SU-DHL-6 (cell line): ENCODE data around the gene MSH4.
"Not testable (repeated sequence)": the region's sequence is repeated elsewhere in the genome, so short reads cannot be mapped to it uniquely, and the experiment has no call there.

Experiments used
- H2AFZ ChIP-seq: fragments of 200-600 bp; sonication (generic); 2 replicates; pipeline ENCODE4 v1.6.1; 2014; ENCODE audit warnings: low read depth, mild to moderate bottlenecking, moderate library complexity, mixed read lengths, antibody characterized with exemption, low read length; ENCODE audit not compliant: severe bottlenecking
- H3F3A ChIP-seq: fragments of 200-600 bp; shearing (Covaris generic); 2 replicates; pipeline ENCODE4 v1.6.0; 2016; ENCODE audit warnings: antibody characterized with exemption, mild to moderate bottlenecking; ENCODE audit not compliant: insufficient read depth
- H3K27ac ChIP-seq: fragments of 200-600 bp; sonication (generic); 2 replicates; pipeline ENCODE4 v1.5.1; 2016; ENCODE audit warnings: low read depth, mild to moderate bottlenecking, low read length, moderate library complexity, mixed read lengths
- H3K27me3 ChIP-seq: fragments of 200-600 bp; sonication (generic), shearing (Covaris generic); 2 replicates; pipeline ENCODE4 v1.6.0; 2014; ENCODE audit warnings: mild to moderate bottlenecking, low read length
- H3K36me3 ChIP-seq: fragments of 200-600 bp; sonication (generic); 2 replicates; pipeline ENCODE4 v1.6.1; 2014; ENCODE audit warnings: mild to moderate bottlenecking, low read length, mixed read lengths
- H3K4me2 ChIP-seq: fragments of 300-600, 200-600 bp; shearing (Covaris generic), sonication (generic); 2 replicates; pipeline ENCODE4 v1.6.0; 2014; ENCODE audit warnings: low read length, low read depth, mild to moderate bottlenecking; ENCODE audit not compliant: poor library complexity, severe bottlenecking
- H3K4me3 ChIP-seq: fragments of 200-600 bp; sonication (generic); 2 replicates; pipeline ENCODE4 v1.5.1; 2014; ENCODE audit warnings: antibody characterized with exemption, low read length, mild to moderate bottlenecking, mixed read lengths; ENCODE audit not compliant: insufficient read depth, poor library complexity, severe bottlenecking
- H3K79me2 ChIP-seq: fragments of 200-600 bp; sonication (generic); 2 replicates; pipeline ENCODE4 v1.6.1; 2014; ENCODE audit warnings: mild to moderate bottlenecking, low read length, moderate library complexity; ENCODE audit not compliant: insufficient read depth
- H3K9ac ChIP-seq: fragments of 200-600 bp; sonication (generic); 2 replicates; pipeline ENCODE4 v1.7.0; 2014; ENCODE audit warnings: mild to moderate bottlenecking, low read length
- H3K9me2 ChIP-seq: fragments of 200-600 bp; sonication (generic); replicated peaks from 2 replicates; pipeline ENCODE4 v1.6.1; 2014; ENCODE audit warnings: low read length; ENCODE audit not compliant: insufficient read depth
- H3K9me3 ChIP-seq: fragments of 200-600 bp; sonication (generic); 2 replicates; pipeline ENCODE4 v1.6.1; 2014; ENCODE audit warnings: low read length, mixed read lengths; ENCODE audit not compliant: insufficient read depth
- H4K20me1 ChIP-seq: fragments of 200-600 bp; sonication (generic); 2 replicates; pipeline ENCODE4 v1.6.1; 2014; ENCODE audit warnings: low read depth, mild to moderate bottlenecking, antibody characterized with exemption, low read length, moderate library complexity, mixed read lengths
- EZH2phosphoT487 ChIP-seq: fragments of 200-600 bp; sonication (generic), shearing (Covaris generic); conservative IDR thresholded peaks from 2 replicates; pipeline ENCODE4 v1.6.1; 2018; ENCODE audit warnings: mild to moderate bottlenecking, antibody characterized with exemption, low read length, moderate library complexity, mixed read lengths
- TF ChIP-seq, protein P1 (sequence below): fragments of 200-600 bp; sonication (generic); IDR thresholded peaks from one replicate; pipeline ENCODE4 v1.5.1; 2017; ENCODE audit warnings: antibody characterized with exemption, mild to moderate bottlenecking, low read length, moderate library complexity; ENCODE audit not compliant: insufficient read depth, poor library complexity, severe bottlenecking

The MSH4 gene

DNA sequence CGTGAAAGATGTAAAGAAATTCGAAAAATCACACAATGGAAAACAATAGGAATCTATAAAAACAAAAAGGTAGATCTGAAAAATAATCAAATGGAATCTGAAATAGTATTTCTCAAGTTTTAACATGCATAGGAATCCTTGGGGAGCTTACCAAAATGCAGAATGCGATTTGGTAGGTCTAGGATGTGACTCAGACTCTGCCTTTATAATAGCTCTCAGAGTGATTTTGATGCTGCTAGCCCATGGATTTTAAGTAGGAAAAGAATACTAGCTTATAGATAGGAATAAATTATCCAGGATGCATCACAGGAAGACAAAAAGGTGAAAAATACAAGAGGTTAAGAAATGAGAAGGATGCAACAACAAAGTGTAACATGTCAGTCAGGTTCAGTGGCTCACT is 24.7 kb upstream of the MSH4 start:
- H3K4me2 ChIP-seq, result no peak overlapping the region
- H3K4me3 ChIP-seq, result no peak overlapping the region
- H2AFZ ChIP-seq, result no peak overlapping the region
- TF ChIP-seq, protein P1, sequence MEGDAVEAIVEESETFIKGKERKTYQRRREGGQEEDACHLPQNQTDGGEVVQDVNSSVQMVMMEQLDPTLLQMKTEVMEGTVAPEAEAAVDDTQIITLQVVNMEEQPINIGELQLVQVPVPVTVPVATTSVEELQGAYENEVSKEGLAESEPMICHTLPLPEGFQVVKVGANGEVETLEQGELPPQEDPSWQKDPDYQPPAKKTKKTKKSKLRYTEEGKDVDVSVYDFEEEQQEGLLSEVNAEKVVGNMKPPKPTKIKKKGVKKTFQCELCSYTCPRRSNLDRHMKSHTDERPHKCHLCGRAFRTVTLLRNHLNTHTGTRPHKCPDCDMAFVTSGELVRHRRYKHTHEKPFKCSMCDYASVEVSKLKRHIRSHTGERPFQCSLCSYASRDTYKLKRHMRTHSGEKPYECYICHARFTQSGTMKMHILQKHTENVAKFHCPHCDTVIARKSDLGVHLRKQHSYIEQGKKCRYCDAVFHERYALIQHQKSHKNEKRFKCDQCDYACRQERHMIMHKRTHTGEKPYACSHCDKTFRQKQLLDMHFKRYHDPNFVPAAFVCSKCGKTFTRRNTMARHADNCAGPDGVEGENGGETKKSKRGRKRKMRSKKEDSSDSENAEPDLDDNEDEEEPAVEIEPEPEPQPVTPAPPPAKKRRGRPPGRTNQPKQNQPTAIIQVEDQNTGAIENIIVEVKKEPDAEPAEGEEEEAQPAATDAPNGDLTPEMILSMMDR, result no peak
- TF ChIP-seq EZH2phosphoT487, result no peak
- no peaks in the 10 kb centered on the region for H3K36me3 ChIP-seq
- no peaks in the 10 kb centered on the region for H3F3A ChIP-seq
- H3K9me2 ChIP-seq, result no peaks in the 10 kb centered on the region
- H3K79me2 ChIP-seq, result no peaks in the 10 kb centered on the region
- H3K27ac ChIP-seq, result no peak overlapping the region
- H3K9ac ChIP-seq, result no peak overlapping the region
- no peaks in the 10 kb centered on the region for H4K20me1 ChIP-seq
- no peaks in the 10 kb centered on the region for H3K9me3 ChIP-seq
- no peaks in the 10 kb centered on the region for H3K27me3 ChIP-seq

DNA sequence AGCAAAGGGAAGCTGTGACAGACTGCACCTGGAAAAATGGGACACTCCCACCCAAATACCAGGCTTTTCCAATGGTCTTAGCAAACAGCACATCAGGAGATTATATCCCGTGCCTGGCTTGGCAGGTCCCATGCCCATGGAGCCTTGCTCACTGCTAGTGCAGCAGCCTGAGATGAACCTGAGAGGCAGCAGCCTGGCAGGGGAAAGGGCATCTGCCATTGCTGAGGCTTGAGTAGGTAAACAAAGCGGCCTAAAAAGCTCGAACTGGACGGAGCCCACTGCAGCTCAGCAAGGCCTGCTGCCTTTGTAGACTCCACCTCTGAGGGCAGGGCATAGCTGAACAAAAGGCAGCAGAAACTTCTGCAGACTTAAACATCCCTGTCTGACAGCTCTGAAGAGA is 18.9 kb upstream of the MSH4 start:
- not testable (repeated sequence) for H3K27ac ChIP-seq, H3K4me2 ChIP-seq, H3K9me3 ChIP-seq, H3F3A ChIP-seq, H4K20me1 ChIP-seq, H3K27me3 ChIP-seq, H3K79me2 ChIP-seq, H3K9me2 ChIP-seq, H3K9ac ChIP-seq, H3K4me3 ChIP-seq, H2AFZ ChIP-seq, H3K36me3 ChIP-seq

DNA sequence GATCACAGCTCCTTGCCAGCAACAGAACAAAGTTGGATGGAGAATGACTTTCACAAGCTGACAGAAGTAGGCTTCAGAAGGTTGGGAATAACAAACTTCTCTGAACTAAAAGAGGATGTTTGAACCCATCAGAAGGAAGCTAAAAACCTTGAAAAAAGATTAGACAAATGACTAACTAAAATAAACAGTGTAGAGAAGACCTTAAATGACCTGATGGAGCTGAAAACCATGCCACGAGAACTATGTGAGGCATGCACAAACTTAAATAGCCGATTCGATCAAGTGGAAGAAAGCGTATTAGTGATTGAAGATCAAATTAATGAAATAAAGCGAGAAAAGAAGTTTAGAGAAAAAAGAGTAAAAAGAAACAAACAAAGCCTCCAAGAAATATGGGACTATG is 18.0 kb upstream of the MSH4 start:
- H3K9ac ChIP-seq, H3K9me2 ChIP-seq, H3K9me3 ChIP-seq, H3F3A ChIP-seq, H2AFZ ChIP-seq, H3K4me3 ChIP-seq, H3K27me3 ChIP-seq, H3K79me2 ChIP-seq, H4K20me1 ChIP-seq, H3K36me3 ChIP-seq, H3K4me2 ChIP-seq, H3K27ac ChIP-seq: not testable (repeated sequence)

DNA sequence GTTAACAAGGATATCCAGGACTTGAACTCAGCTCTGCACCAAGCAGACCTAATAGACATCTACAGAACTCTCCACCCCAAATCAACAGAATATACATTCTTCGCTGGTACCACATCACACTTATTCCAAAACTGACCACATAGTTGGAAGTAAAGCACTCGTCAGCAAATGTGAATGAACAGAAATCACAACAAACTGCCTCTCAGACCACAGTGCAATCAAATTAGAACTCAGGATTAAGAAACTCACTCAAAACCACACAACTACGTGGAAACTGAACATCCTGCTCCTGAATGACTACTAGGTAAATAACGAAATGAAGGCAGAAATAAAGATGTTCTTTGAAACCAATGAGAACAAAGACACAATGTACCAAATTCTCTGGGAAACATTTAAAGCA is 16.5 kb upstream of the MSH4 start:
- not testable (repeated sequence) for H3K9me2 ChIP-seq, H2AFZ ChIP-seq, H3K27me3 ChIP-seq, H3F3A ChIP-seq, H3K27ac ChIP-seq, H3K36me3 ChIP-seq, H3K4me2 ChIP-seq, H4K20me1 ChIP-seq, H3K79me2 ChIP-seq, H3K9ac ChIP-seq, H3K4me3 ChIP-seq, H3K9me3 ChIP-seq

DNA sequence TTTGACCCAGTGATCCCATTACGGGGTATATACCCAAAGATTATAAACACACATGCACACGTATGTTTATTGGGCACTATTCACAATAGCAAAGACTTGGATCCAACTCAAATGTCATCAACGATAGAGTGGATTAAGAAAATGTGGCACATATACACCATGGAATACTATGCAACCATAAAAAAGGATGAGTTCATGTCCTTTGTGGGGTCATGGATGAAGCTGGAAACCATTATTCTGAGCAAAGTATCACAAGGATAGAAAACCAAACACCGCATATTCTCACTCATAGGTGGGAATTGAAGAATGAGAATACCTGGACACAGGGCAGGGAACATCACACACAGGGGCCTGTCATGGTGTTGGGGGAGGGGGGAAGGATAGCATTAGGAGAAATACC is 12.8 kb upstream of the MSH4 start:
- H3K9me3 ChIP-seq, H3K27me3 ChIP-seq, H2AFZ ChIP-seq, H3K9me2 ChIP-seq: not testable (repeated sequence)
- Histone ChIP-seq H3K79me2 (peaks cover 29% of the 10 kb centered on the region), H3K36me3 (peaks cover 23% of the 10 kb centered on the region), H4K20me1 (peaks cover 21% of the 10 kb centered on the region), H3K4me3 (peak overlapping the region; percentile 95), H3K27ac (peak overlapping the region; percentile 96), H3F3A (peaks cover 45% of the 10 kb centered on the region), H3K9ac (peak overlapping the region; percentile 85), H3K4me2 (peak overlapping the region; percentile 95)
